HepG2 (cell line): ENCODE results near the gene SGK1.

ENCODE experiments used
- CEBPG ChIP-seq: IDR thresholded peaks from 2 replicates; pipeline ENCODE4 v1.6.1; 2016
- EZH2 ChIP-seq: conservative IDR thresholded peaks from 2 replicates; pipeline ENCODE4 v1.6.1; 2012; ENCODE audit warnings: mild to moderate bottlenecking, low read depth, low read length, moderate library complexity
- KAT7 ChIP-seq: IDR thresholded peaks from 2 replicates; pipeline ENCODE4 v1.6.1; 2018; ENCODE audit warnings: borderline replicate concordance, missing compliant biosample characterization
- KDM5A ChIP-seq: fragments of 200-600 bp; sonication (generic); IDR thresholded peaks from 2 replicates; pipeline ENCODE4 v1.7.0; 2018; ENCODE audit warnings: antibody characterized with exemption, mild to moderate bottlenecking, low read length, borderline replicate concordance
- NFKBIZ ChIP-seq: IDR thresholded peaks from 2 replicates; pipeline ENCODE4 v1.6.1; 2018; ENCODE audit warnings: missing genetic modification reagents, missing compliant biosample characterization
- POLR2A ChIP-seq, 2 experiments: IDR thresholded peaks; 2 replicates each; pipeline ENCODE4 v1.6.1; 2011; ENCODE audit warnings: low read depth in 2 of 2, low read length in 2 of 2, mild to moderate bottlenecking in 1 of 2, moderate library complexity in 1 of 2; ENCODE audit not compliant: insufficient read depth in 1 of 2
- POLR2AphosphoS5 ChIP-seq: IDR thresholded peaks from 2 replicates; pipeline ENCODE4 v1.6.1; 2012; ENCODE audit warnings: low read depth, low read length
- RBAK ChIP-seq: sonication (generic); formaldehyde crosslinking; IDR thresholded peaks from 2 replicates; pipeline ENCODE4 v1.5.1; 2020; ENCODE audit warnings: mild to moderate bottlenecking, missing genetic modification reagents
- TCF12 ChIP-seq, 2 experiments: fragments of 450-650 bp in 1 of 2; sonication (generic) in 1 of 2; formaldehyde crosslinking in 1 of 2; IDR thresholded peaks; 2 replicates each; pipeline versions ENCODE4 v1.6.1 to v1.8.0; 2017 to 2022; ENCODE audit warnings: antibody characterized with exemption in 1 of 2, mild to moderate bottlenecking in 1 of 2, missing genetic modification reagents in 1 of 2, moderate library complexity in 1 of 2
- ZNF670 ChIP-seq: sonication (generic); formaldehyde crosslinking; IDR thresholded peaks from 2 replicates; pipeline ENCODE4 v1.8.0; 2022; ENCODE audit warnings: mild to moderate bottlenecking, missing genetic modification reagents, borderline replicate concordance
- TF ChIP-seq, protein P1 (sequence below): sonication (generic); formaldehyde crosslinking; IDR thresholded peaks from 2 replicates; pipeline ENCODE4 v1.4.0; 2020; ENCODE audit warnings: missing genetic modification reagents
- TF ChIP-seq, protein P2 (sequence below): IDR thresholded peaks from 2 replicates; pipeline ENCODE4 v1.6.1; 2016
- TF ChIP-seq, protein P3 (sequence below): sonication (generic); formaldehyde crosslinking; IDR thresholded peaks from 2 replicates; pipeline ENCODE4 v1.5.0; 2020; ENCODE audit warnings: mild to moderate bottlenecking, missing genetic modification reagents, moderate library complexity

DNA sequence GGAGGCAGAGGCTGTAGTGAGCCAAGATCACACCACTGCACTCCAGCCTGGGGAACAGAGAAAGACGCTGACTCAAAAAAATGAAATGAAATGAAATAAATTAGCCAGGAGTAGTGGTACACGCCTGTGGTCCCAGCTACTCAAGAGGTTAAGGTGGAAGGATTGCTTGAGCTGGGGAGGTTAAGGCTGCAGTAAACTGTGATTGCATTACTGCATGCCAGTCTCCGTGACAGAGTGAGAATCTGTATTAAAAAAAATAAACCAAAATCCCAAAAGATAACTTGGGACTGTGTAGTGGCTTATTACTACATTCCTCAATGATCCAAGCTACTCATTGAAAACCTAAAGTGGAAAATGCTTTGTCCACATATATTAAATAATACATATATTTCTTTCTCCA lies 87.0 kb downstream of the SGK1 start:
- TF ChIP-seq, protein P1, sequence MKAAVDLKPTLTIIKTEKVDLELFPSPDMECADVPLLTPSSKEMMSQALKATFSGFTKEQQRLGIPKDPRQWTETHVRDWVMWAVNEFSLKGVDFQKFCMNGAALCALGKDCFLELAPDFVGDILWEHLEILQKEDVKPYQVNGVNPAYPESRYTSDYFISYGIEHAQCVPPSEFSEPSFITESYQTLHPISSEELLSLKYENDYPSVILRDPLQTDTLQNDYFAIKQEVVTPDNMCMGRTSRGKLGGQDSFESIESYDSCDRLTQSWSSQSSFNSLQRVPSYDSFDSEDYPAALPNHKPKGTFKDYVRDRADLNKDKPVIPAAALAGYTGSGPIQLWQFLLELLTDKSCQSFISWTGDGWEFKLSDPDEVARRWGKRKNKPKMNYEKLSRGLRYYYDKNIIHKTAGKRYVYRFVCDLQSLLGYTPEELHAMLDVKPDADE (CRISPR knock-in tag), result no peak
- no peak for TF ChIP-seq POLR2AphosphoS5
- no peak for TF ChIP-seq EZH2
- TF ChIP-seq RBAK (CRISPR knock-in tag), result no peak
- no peak for TF ChIP-seq KAT7 (CRISPR knock-in tag)
- TF ChIP-seq POLR2A (IDR thresholded peaks at IDR 0.05; ENCODE audit: insufficient read depth in 1 of 2, low read depth in 2 of 2, low read length in 2 of 2), result no peak
- TF ChIP-seq KDM5A, result no peak
- no peak for TF ChIP-seq CEBPG (CRISPR knock-in tag)
- TF ChIP-seq TCF12 (IDR thresholded peaks at IDR 0.05), result no peak
- TF ChIP-seq TCF12 (CRISPR knock-in tag; IDR thresholded peaks at IDR 0.05), result no peak
- TF ChIP-seq, protein P2, sequence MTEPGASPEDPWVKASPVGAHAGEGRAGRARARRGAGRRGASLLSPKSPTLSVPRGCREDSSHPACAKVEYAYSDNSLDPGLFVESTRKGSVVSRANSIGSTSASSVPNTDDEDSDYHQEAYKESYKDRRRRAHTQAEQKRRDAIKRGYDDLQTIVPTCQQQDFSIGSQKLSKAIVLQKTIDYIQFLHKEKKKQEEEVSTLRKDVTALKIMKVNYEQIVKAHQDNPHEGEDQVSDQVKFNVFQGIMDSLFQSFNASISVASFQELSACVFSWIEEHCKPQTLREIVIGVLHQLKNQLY (CRISPR knock-in tag), result no peak
- TF ChIP-seq, protein P3, sequence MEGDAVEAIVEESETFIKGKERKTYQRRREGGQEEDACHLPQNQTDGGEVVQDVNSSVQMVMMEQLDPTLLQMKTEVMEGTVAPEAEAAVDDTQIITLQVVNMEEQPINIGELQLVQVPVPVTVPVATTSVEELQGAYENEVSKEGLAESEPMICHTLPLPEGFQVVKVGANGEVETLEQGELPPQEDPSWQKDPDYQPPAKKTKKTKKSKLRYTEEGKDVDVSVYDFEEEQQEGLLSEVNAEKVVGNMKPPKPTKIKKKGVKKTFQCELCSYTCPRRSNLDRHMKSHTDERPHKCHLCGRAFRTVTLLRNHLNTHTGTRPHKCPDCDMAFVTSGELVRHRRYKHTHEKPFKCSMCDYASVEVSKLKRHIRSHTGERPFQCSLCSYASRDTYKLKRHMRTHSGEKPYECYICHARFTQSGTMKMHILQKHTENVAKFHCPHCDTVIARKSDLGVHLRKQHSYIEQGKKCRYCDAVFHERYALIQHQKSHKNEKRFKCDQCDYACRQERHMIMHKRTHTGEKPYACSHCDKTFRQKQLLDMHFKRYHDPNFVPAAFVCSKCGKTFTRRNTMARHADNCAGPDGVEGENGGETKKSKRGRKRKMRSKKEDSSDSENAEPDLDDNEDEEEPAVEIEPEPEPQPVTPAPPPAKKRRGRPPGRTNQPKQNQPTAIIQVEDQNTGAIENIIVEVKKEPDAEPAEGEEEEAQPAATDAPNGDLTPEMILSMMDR, result no peak
- TF ChIP-seq NFKBIZ, result no peak
- no peak for TF ChIP-seq ZNF670 (CRISPR knock-in tag)
